Gastroesophageal sphincter (tissue), 4 donors: ENCODE data around the gene KLHL42. TPM values are rescaled to one million over a fixed set of nuclear protein-coding genes. Genes with fewer than 3 reads are reported as not detected.

ENCODE experiments used
- ATAC-seq: fragments of 150-250 bp; one replicate; pipeline ENCODE4 v1.9.1; 2016; ENCODE audit warnings: mild to moderate bottlenecking, moderate library complexity
- H3K27ac ChIP-seq, 4 donors: fragments of 200-600 bp; sonication (generic) in 3 of 4; 1 replicate in 3 of 4; 2 replicates in 1 of 4; pipeline ENCODE4 v1.5.1; 2016 to 2019
- H3K27me3 ChIP-seq: fragments of 200-600 bp; sonication (generic); one replicate; pipeline ENCODE4 v1.5.1; 2019
- H3K36me3 ChIP-seq, 2 donors: fragments of 200-600 bp; sonication (generic); one replicate each; pipeline ENCODE4 v1.5.1; 2019; ENCODE audit warnings: control low read depth in 1 of 2
- H3K4me1 ChIP-seq, 3 donors: fragments of 200-600 bp; sonication (generic); 1 replicate in 2 of 3; 2 replicates in 1 of 3; pipeline ENCODE4 v1.5.1; 2016 to 2019; ENCODE audit warnings: control low read depth in 2 of 3
- H3K4me3 ChIP-seq, 2 donors: fragments of 200-600 bp; sonication (generic); one replicate each; pipeline ENCODE4 v1.5.1; 2019; ENCODE audit warnings: mild to moderate bottlenecking in 1 of 2, moderate library complexity in 1 of 2
- H3K9me3 ChIP-seq, 3 donors: fragments of 200-600 bp; sonication (generic); one replicate each; pipeline ENCODE4 v1.5.1; 2017 to 2019; ENCODE audit warnings: control low read depth in 2 of 3
- CTCF ChIP-seq, 4 experiments: fragments of 200-600 bp in 2 of 4; fragments of 450-650 bp in 2 of 4; sonication (generic) in 1 of 4; IDR thresholded peaks; one replicate each; pipeline ENCODE4 v1.5.1; 2017 to 2019; ENCODE audit warnings: antibody characterized with exemption in 4 of 4, mild to moderate bottlenecking in 2 of 4, moderate library complexity in 2 of 4
- EP300 ChIP-seq: sonication (generic); formaldehyde crosslinking; IDR thresholded peaks from one replicate; pipeline ENCODE4 v1.6.1; 2017; ENCODE audit warnings: antibody characterized with exemption, mild to moderate bottlenecking
- POLR2A ChIP-seq, 2 donors: fragments of 450-650 bp; IDR thresholded peaks; one replicate each; pipeline ENCODE4 v1.6.1; 2017; ENCODE audit warnings: antibody characterized with exemption in 2 of 2, mild to moderate bottlenecking in 2 of 2, moderate library complexity in 1 of 2
- POLR2AphosphoS5 ChIP-seq: sonication (generic); formaldehyde crosslinking; IDR thresholded peaks from one replicate; pipeline ENCODE4 v1.6.1; 2017; ENCODE audit warnings: antibody characterized with exemption
- WGBS, 2 donors: methylation state at CpG; one replicate each; pipeline ENCODE4 v1.1.5; 2018; ENCODE audit warnings: low coverage in 1 of 2; 5-methylcytosine and 5-hydroxymethylcytosine counted together
- total RNA-seq, 4 donors: library from RNA; depleted of rRNA; stranded (reverse); fragments of >200 nt; gene quantifications; one replicate each; pipeline ENCODE4 v1.1.0, GENCODE V29; 2016

KLHL42 gene
- total RNA-seq, 4 donors from 2014 or later, result 63.9 to 121 (median 89.3) TPM

DNA sequence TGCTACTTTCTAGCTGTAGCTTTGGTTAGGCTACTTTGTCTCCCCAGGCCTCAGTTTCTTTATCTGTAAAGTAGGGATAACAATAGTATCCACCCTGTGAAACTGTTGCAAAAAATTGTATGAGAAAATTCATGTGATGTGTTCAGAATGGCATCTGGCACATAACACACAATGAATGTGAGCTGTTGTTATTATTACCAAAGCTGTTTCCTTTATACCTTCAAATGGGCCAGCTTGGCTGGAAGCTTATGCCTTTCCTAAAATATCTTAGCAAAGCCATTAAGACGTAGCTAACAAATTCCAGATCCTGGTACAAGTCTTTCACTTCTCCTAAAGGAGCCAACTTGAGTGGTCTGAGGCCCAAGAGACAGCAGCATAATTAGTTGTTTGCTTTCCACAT, 25.2 kb downstream of the KLHL42 start:
- TF ChIP-seq POLR2AphosphoS5 (no peak), EP300 (no peak), POLR2A (IDR thresholded peaks at IDR 0.05) (no peak), CTCF (IDR thresholded peaks at IDR 0.05) (no peak)
- Histone ChIP-seq H3K27ac (no peak overlapping the region), H3K9me3 (no peaks in the 10 kb centered on the region), H3K4me1 (no peaks in the 10 kb centered on the region), H3K36me3 (peaks cover 0 to 8% of the 10 kb centered on the region in 2 donors), H3K27me3 (no peaks in the 10 kb centered on the region), H3K4me3 (no peak overlapping the region)
- ATAC-seq, result no peak
- WGBS, 2 donors, result 13% methylated on average over 1 of the region's 1 CpG; no CpG with 5 or more reads in 1 of the 2 donors

DNA sequence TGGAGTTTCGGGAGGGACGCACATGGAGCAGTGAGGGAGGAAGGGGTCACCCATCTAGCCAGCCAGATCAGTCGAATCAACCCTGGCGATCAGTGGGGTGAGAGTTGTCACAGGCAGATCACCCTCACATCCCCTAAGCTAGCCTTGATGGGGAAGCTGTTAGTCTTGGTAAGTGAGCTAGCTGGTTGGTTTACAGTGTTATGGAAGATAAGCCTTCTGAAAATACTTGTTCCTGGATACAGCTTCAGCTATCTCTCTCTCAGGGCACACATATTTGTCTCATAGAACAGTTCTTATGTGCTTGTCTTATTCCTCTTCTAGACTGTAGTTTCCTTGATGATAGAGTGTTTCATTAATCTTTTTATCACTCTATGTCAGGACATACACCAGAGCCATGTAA, 26.2 kb downstream of the KLHL42 start:
- ATAC-seq, result no peak
- TF ChIP-seq CTCF (IDR thresholded peaks at IDR 0.05) (no peak), POLR2AphosphoS5 (no peak), POLR2A (IDR thresholded peaks at IDR 0.05) (no peak), EP300 (no peak)
- peaks cover 0 to 7% (median 0%) of the 10 kb centered on the region in 3 donors for H3K4me1 ChIP-seq
- 80% methylated on average over 1 of the region's 4 CpGs; no CpG with 5 or more reads in 1 of the 2 donors for WGBS, 2 donors
- H3K9me3 ChIP-seq, result no peaks in the 10 kb centered on the region
- H3K27ac ChIP-seq, result no peak overlapping the region
- no peaks in the 10 kb centered on the region for H3K27me3 ChIP-seq
- no peak overlapping the region for H3K4me3 ChIP-seq
- H3K36me3 ChIP-seq, result no peaks in the 10 kb centered on the region

DNA sequence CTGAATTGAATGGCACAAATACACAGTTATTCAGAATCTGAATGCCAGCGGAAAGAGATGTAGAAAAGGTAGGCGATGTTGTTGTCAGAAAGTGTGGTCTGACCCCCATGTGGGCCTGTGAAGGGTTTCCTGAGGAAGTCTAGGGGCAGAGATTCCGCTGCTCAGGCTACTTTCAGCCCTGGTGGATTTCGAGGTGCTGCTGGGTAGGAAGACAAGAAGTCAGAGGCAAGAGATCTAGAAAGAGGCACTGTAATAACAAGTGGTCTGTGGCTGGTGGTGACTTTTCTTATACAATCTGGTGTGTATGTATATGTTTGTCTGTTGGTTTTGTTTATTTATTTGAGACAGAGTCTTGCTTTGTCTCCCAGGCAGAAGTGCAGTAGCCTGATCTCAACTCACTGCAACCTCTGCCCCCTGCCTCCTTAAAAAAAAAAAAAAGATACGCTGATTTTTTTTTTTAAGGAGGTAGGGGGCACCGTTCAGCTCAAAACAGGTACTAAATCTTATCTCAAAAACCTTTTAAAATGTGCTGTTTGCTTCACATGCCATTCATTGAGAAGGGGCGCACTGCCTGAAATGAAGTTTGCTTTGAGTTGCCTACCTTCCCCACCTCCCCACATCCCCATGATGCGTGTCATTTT, 27.1 kb downstream of the KLHL42 start:
- whole genome bisulfite sequencing, 2 donors, result 57 to 76% methylated on average over 7 to 8 of the region's 8 CpGs
- no peaks in the 10 kb centered on the region for H3K27me3 ChIP-seq
- ATAC-seq, result no peak
- TF ChIP-seq POLR2A (IDR thresholded peaks at IDR 0.05) (no peak), POLR2AphosphoS5 (no peak), EP300 (no peak), CTCF (IDR thresholded peaks at IDR 0.05) (no peak)
- no peak overlapping the region for H3K27ac ChIP-seq
- H3K9me3 ChIP-seq, result no peaks in the 10 kb centered on the region
- H3K4me1 ChIP-seq, result peaks cover 0 to 11% (median 0%) of the 10 kb centered on the region in 3 donors
- no peaks in the 10 kb centered on the region for H3K36me3 ChIP-seq
- no peak overlapping the region for H3K4me3 ChIP-seq

GRCh38 chr12:27808841-27809240, 28.8 kb downstream of the KLHL42 start:
- Histone ChIP-seq H3K27ac (no peak overlapping the region), H3K9me3 (no peaks in the 10 kb centered on the region), H3K36me3 (no peaks in the 10 kb centered on the region), H3K27me3 (no peaks in the 10 kb centered on the region), H3K4me1 (peaks cover 0 to 11% (median 0%) of the 10 kb centered on the region in 3 donors), H3K4me3 (no peak overlapping the region)
- WGBS, 2 donors, result 30 to 56% methylated on average over 4 to 6 of the region's 6 CpGs
- ATAC-seq, result no peak
- TF ChIP-seq POLR2AphosphoS5, result no peak
- TF ChIP-seq POLR2A (IDR thresholded peaks at IDR 0.05), result no peak
- TF ChIP-seq EP300, result no peak
- no peak for TF ChIP-seq CTCF (IDR thresholded peaks at IDR 0.05)

- H3K9me3 ChIP-seq, result no peaks in the 10 kb centered on the region
- no peak overlapping the region for H3K4me3 ChIP-seq
- H3K27me3 ChIP-seq, result no peaks in the 10 kb centered on the region
- no peaks in the 10 kb centered on the region for H3K36me3 ChIP-seq
- H3K27ac ChIP-seq, result no peak overlapping the region
- H3K4me1 ChIP-seq, result peaks cover 0 to 11% (median 0%) of the 10 kb centered on the region in 3 donors
- TF ChIP-seq EP300 (no peak), POLR2A (IDR thresholded peaks at IDR 0.05) (no peak), POLR2AphosphoS5 (no peak), CTCF (IDR thresholded peaks at IDR 0.05) (no peak)
- ATAC-seq, result no peak
- WGBS, 2 donors, result 39 to 100% methylated on average over 1 to 3 of the region's 4 CpGs
Observed at GRCh38 chr12:27810756-27811155, 30.7 kb downstream of the KLHL42 start.
